ENCODE measurements around the gene NME3.

The NME3 gene

DNA sequence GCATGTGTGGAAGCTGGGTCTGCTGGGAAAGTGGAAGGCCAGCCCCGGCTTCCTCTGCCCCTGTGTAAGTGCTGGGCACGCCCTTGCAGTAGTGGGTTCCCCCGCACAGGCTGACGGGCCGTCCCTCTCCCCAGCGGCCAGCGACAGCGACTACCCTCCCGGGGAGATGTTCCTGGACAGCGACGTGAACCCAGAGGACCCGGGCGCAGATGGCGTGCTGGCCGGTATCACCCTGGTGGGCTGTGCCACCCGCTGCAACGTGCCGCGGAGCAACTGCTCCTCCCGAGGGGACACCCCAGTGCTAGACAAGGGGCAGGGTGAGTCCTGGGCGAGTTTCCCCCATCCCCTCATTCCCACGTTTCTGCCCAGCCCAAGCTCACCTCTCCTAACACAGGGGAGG is 5.5 kb downstream of the NME3 start:
- no peak overlapping the region for H3K4me3 ChIP-seq (ENCODE audit: control insufficient read depth, low read depth, low read length)
- DNase-seq (ENCODE audit: low read depth): no peak
- no peak for TF ChIP-seq CTCF (IDR thresholded peaks at IDR 0.05; ENCODE audit: control insufficient read depth, insufficient read depth, low read depth, low read length, missing control alignments)

DNA sequence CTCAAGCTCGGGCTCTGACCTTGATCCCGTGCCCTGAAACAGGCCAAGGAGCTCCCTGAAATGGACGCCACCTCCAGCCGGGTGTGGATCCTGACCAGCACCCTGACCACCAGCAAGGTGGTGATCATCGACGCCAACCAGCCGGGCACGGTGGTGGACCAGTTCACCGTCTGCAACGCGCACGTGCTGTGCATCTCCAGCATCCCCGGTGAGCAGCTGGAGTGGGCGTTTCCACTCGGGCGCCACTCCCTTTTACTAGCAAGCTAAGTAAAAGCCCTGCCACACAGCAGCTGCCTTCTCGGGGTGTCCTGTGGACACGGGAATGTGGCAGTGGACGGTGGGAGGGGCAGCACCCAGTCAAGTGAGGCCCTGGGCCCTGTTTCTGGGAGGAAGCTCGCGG is 6.4 kb downstream of the NME3 start:
- H3K4me3 ChIP-seq (ENCODE audit: control insufficient read depth, low read depth, low read length): no peak overlapping the region
- DNase-seq (ENCODE audit: low read depth): no peak
- TF ChIP-seq CTCF (IDR thresholded peaks at IDR 0.05; ENCODE audit: control insufficient read depth, insufficient read depth, low read depth, low read length, missing control alignments): no peak

DNA sequence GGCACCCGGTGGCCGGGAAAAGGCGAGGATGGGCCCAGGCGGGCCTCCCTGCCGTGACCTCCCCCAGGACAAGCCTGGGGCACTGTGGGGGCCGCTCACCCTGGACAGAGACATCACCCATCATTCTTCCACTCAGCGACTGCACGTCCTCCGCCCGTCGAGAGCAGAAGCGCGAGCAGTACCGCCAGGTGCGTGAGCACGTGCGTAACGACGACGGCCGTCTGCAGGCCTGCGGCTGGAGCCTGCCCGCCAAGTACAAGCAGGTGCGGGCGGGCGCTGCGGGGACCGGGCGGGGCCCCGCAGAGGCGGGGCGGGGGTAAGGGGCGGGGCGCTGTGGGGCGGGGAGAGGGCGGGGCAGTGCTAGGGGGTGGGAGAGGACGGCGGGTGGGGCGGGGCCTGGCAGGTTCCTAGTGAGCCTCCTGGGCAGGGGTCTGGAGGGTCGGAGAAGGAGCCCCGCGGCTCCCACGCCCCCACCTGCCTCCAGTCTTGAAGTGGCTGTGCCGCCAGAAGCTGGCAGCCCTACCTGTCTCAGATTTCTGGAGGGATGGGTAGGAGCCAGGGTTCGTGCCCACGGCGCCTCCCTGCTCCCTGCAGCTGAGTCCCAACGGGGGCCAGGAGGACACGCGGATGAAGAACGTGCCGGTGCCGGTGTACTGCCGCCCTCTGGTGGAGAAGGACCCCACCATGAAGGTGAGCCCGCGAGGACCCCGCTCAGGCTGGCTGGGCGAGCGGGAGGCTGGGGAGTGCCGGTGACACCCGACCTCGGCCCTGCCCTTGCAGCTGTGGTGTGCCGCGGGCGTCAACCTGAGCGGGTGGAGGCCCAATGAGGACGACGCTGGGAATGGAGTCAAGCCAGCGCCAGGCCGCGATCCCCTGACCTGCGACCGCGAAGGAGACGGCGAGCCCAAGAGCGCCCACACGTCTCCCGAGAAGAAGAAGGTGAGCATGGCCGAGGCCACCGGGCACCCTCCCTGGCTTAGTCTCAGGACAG is 7.5 kb downstream of the NME3 start:
- DNase-seq (ENCODE audit: low read depth): no peak
- peak; percentile 32 for TF ChIP-seq CTCF (IDR thresholded peaks at IDR 0.05; ENCODE audit: control insufficient read depth, insufficient read depth, low read depth, low read length, missing control alignments)
- H3K4me3 ChIP-seq (ENCODE audit: control insufficient read depth, low read depth, low read length): no peak overlapping the region

GRCh38 chr16:1762879-1763520 is 8.3 kb downstream of the NME3 start:
- no peak overlapping the region for H3K4me3 ChIP-seq (ENCODE audit: control insufficient read depth, low read depth, low read length)
- no peak for TF ChIP-seq CTCF (IDR thresholded peaks at IDR 0.05; ENCODE audit: control insufficient read depth, insufficient read depth, low read depth, low read length, missing control alignments)
- no peak for DNase-seq (ENCODE audit: low read depth)

DNA sequence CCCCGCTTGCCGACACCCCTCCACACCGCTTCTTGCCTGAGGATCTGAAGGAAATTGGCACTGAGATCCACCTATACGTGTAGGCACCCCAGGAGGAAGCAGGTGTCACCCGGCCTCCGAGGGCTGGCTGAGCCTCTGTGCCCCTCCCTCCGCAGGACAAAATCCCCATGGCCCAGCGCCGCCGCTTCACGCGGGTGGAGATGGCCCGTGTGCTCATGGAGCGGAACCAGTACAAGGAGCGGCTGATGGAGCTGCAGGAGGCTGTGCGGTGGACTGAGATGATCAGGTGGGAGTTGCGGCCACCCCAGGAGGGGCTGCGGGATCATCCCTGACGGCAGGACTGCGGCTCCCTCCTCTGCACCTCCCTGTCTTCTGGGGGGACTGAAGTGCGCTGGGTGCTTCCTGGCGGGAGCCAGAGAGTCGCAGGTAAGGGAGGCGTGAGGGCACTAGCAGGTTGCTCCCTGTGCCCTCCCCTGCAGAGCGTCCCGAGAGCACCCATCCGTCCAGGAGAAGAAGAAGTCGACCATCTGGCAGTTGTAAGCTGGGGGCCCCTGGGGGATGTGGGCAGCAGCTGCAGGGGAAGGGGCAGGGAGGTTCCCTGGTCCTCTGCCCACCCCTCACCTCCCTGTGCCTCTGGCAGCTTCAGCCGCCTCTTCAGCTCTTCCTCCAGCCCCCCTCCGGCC is 9.0 kb downstream of the NME3 start:
- DNase-seq (ENCODE audit: low read depth): no peak
- TF ChIP-seq CTCF (IDR thresholded peaks at IDR 0.05; ENCODE audit: control insufficient read depth, insufficient read depth, low read depth, low read length, missing control alignments): no peak
- no peak overlapping the region for H3K4me3 ChIP-seq (ENCODE audit: control insufficient read depth, low read depth, low read length)

GRCh38 chr16:1761751-1762150 is 9.6 kb downstream of the NME3 start:
- H3K4me3 ChIP-seq (ENCODE audit: control insufficient read depth, low read depth, low read length): no peak overlapping the region
- no peak for TF ChIP-seq CTCF (IDR thresholded peaks at IDR 0.05; ENCODE audit: control insufficient read depth, insufficient read depth, low read depth, low read length, missing control alignments)
- DNase-seq (ENCODE audit: low read depth): no peak
